Neuronal stem cell (in vitro differentiated cells): ENCODE measurements around the gene FYTTD1.
"Not testable (repeated sequence)": the region's sequence is repeated elsewhere in the genome, so short reads cannot be mapped to it uniquely, and the experiment has no call there.

Source experiments
- DNase-seq: peaks from one replicate; pipeline ENCODE4 v3.0.0-alpha.2; 2013; ENCODE audit warnings: low spot score
- H2AFZ ChIP-seq: one replicate; pipeline ENCODE4 v1.6.1; 2013; ENCODE audit warnings: mild to moderate bottlenecking, low read length, inconsistent platforms
- H2AK5ac ChIP-seq: 2 replicates; pipeline ENCODE4 v1.6.1; 2013; ENCODE audit warnings: low read depth, mild to moderate bottlenecking, inconsistent platforms, low read length, moderate library complexity, mixed read lengths
- H2BK120ac ChIP-seq: 2 replicates; pipeline ENCODE4 v1.6.1; 2013; ENCODE audit warnings: low read depth, mild to moderate bottlenecking, inconsistent platforms, low read length, moderate library complexity, mixed read lengths
- H2BK12ac ChIP-seq: one replicate; pipeline ENCODE4 v1.6.1; 2013; ENCODE audit warnings: low read length, inconsistent platforms
- H2BK15ac ChIP-seq: 2 replicates; pipeline ENCODE4 v1.6.1; 2013; ENCODE audit warnings: mild to moderate bottlenecking, low read length, inconsistent platforms, mixed read lengths
- H2BK5ac ChIP-seq: one replicate; pipeline ENCODE4 v1.6.1; 2013; ENCODE audit warnings: inconsistent platforms, mild to moderate bottlenecking, low read length, moderate library complexity
- H3K14ac ChIP-seq: one replicate; pipeline ENCODE4 v1.6.1; 2013; ENCODE audit warnings: low read length, inconsistent platforms
- H3K18ac ChIP-seq: 2 replicates; pipeline ENCODE4 v1.6.1; 2013; ENCODE audit warnings: low read length, inconsistent platforms
- H3K23ac ChIP-seq: 2 replicates; pipeline ENCODE4 v1.6.1; 2013; ENCODE audit warnings: low read depth, mild to moderate bottlenecking, mixed read lengths, low read length, inconsistent platforms; ENCODE audit not compliant: poor library complexity
- H3K27ac ChIP-seq: replicated peaks from 3 replicates; pipeline ENCODE4 v1.5.1; 2013; ENCODE audit warnings: low read length, inconsistent platforms
- H3K27me3 ChIP-seq, 3 experiments: 2 replicates each; pipeline ENCODE4 v1.6.1; 2013; ENCODE audit warnings: low read length in 3 of 3, mild to moderate bottlenecking in 2 of 3, inconsistent platforms in 1 of 3, low read depth in 1 of 3, mixed read lengths in 1 of 3, moderate library complexity in 1 of 3; ENCODE audit not compliant: control insufficient read depth in 3 of 3, insufficient read depth in 3 of 3
- H3K36me3 ChIP-seq, 2 donors: replicated peaks in 1 of 2; 2 replicates each; pipeline ENCODE4 v1.6.1; 2013; ENCODE audit warnings: low read length in 2 of 2; ENCODE audit not compliant: control insufficient read depth in 2 of 2, insufficient read depth in 2 of 2
- H3K4ac ChIP-seq: 2 replicates; pipeline ENCODE4 v1.6.1; 2013; ENCODE audit warnings: inconsistent platforms, mild to moderate bottlenecking, low read length, moderate library complexity
- H3K4me1 ChIP-seq, 2 donors: 1 replicate in 1 of 2; 2 replicates in 1 of 2; pipeline ENCODE4 v1.6.1; 2013; ENCODE audit warnings: low read length in 2 of 2, low read depth in 1 of 2; ENCODE audit not compliant: control insufficient read depth in 2 of 2, insufficient read depth in 1 of 2
- H3K4me2 ChIP-seq: one replicate; pipeline ENCODE4 v1.6.1; 2013; ENCODE audit warnings: mild to moderate bottlenecking, low read length, inconsistent platforms; ENCODE audit not compliant: insufficient read depth, poor library complexity, severe bottlenecking
- H3K4me3 ChIP-seq, 2 donors: 2 replicates each; pipeline ENCODE4 v1.5.1; 2013; ENCODE audit warnings: low read length in 2 of 2, mild to moderate bottlenecking in 2 of 2, inconsistent platforms in 1 of 2, moderate library complexity in 1 of 2
- H3K79me1 ChIP-seq: one replicate; pipeline ENCODE4 v1.6.1; 2013; ENCODE audit warnings: low read depth, mild to moderate bottlenecking, inconsistent platforms, low read length, moderate library complexity
- H3K9ac ChIP-seq: one replicate; pipeline ENCODE4 v1.6.1; 2013; ENCODE audit warnings: mild to moderate bottlenecking, low read depth, low read length, inconsistent platforms; ENCODE audit not compliant: poor library complexity
- H3K9me3 ChIP-seq, 2 donors: replicated peaks in 1 of 2; 2 replicates each; pipeline versions ENCODE3 to v1.6.1; 2013; ENCODE audit warnings: low read length in 2 of 2, mild to moderate bottlenecking in 2 of 2, inconsistent platforms in 1 of 2, low read depth in 1 of 2, mixed read lengths in 1 of 2, moderate library complexity in 1 of 2; ENCODE audit not compliant: control insufficient read depth in 2 of 2, insufficient read depth in 1 of 2
- H4K8ac ChIP-seq: one replicate; pipeline ENCODE4 v1.6.1; 2013; ENCODE audit warnings: low read depth, mild to moderate bottlenecking, inconsistent platforms, low read length, moderate library complexity
- H4K91ac ChIP-seq: one replicate; pipeline ENCODE4 v1.6.1; 2013; ENCODE audit warnings: low read length, low read depth, mild to moderate bottlenecking, inconsistent platforms; ENCODE audit not compliant: poor library complexity
- WGBS, 2 donors: extraction: QIAGEN DNeasy Blood & Tissue Kit; methylation state at CpG; one replicate each; pipeline ENCODE4 v1.1.7; 2013; ENCODE audit warnings: missing lambda C conversion rate in 2 of 2, mixed read lengths in 1 of 2; ENCODE audit not compliant: insufficient read length in 2 of 2, insufficient replicate concordance in 1 of 2; ENCODE audit errors: extremely low coverage in 2 of 2; 5-methylcytosine and 5-hydroxymethylcytosine counted together

FYTTD1 gene

DNA sequence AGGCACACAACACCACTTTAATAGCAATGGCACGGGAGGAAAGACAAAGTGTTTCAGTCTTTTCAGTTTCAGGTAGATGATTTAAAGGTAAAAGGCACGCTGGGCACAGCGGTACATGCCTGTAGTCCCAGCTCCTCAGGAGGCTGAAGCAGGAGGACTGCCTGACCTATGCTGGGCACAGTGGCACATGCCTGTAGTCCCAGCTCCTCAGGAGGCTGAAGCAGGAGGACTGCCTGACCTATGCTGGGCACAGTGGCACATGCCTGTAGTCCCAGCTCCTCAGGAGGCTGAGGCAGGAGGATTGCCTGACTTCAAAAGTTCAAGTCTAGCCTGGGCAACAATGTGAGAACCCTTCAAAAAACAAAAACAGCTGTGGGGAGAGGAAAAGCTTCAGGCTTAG, 21.8 kb upstream of the FYTTD1 start:
- not testable (repeated sequence) for H3K27ac ChIP-seq, H3K36me3 ChIP-seq, H2BK12ac ChIP-seq, H2BK15ac ChIP-seq, H3K14ac ChIP-seq, H3K4me3 ChIP-seq, H4K8ac ChIP-seq, H3K4ac ChIP-seq, H3K27me3 ChIP-seq, H3K9me3 ChIP-seq, H3K4me1 ChIP-seq, H3K9ac ChIP-seq, H4K91ac ChIP-seq, H3K23ac ChIP-seq, H2BK120ac ChIP-seq, H2BK5ac ChIP-seq, DNase-seq, H3K18ac ChIP-seq, H2AK5ac ChIP-seq, H3K4me2 ChIP-seq, H3K79me1 ChIP-seq, H2AFZ ChIP-seq
- WGBS, 2 donors: no CpG with 5 or more reads among the region's 3 CpGs

GRCh38 chr3:197728487-197728886, 21.2 kb upstream of the FYTTD1 start:
- Histone ChIP-seq H3K4ac (no peak overlapping the region), H3K36me3 (no peaks in the 10 kb centered on the region), H3K18ac (no peak overlapping the region), H3K9me3 (peaks cover 0 to 5% of the 10 kb centered on the region in 2 donors), H3K4me1 (no peaks in the 10 kb centered on the region), H2BK12ac (no peak overlapping the region), H3K23ac (no peak overlapping the region), H2BK5ac (no peak overlapping the region), H2BK15ac (no peak overlapping the region), H4K91ac (no peak overlapping the region), H2BK120ac (no peak overlapping the region), H3K14ac (no peak overlapping the region), H3K27ac (no peak overlapping the region), H4K8ac (no peak overlapping the region), H3K4me2 (no peak overlapping the region), H2AFZ (no peak overlapping the region), H3K79me1 (peaks cover 3% of the 10 kb centered on the region), H3K27me3 (no peaks in the 10 kb centered on the region), H2AK5ac (no peak overlapping the region), H3K4me3 (no peak overlapping the region), H3K9ac (no peak overlapping the region)
- no CpG with 5 or more reads among the region's 8 CpGs for WGBS, 2 donors
- no peak for DNase-seq

DNA sequence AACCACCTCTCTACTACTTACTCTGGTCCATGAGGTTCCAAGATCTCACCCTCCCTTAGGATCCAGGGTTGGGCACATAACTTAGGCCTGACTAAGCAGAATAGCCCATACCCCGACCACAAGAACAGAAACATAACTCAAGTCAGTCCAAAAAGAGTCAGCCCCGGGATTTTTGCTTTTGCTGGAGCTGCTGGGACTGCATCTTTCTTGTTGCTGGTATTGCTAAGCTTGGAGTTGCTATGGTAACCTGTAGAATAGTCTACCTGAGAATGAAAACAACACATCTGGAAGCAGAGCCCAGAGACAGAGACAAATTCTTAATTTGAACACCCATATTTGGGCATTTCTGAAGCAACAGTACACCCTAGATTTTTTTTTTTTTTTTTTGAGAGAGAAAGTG, 19.5 kb upstream of the FYTTD1 start:
- no peak overlapping the region for H3K18ac ChIP-seq
- H3K9me3 ChIP-seq: peaks cover 0 to 4% of the 10 kb centered on the region in 2 donors
- no peak overlapping the region for H4K8ac ChIP-seq
- no peak overlapping the region for H2AFZ ChIP-seq
- H2AK5ac ChIP-seq: no peak overlapping the region
- H3K23ac ChIP-seq: no peak overlapping the region
- H3K4ac ChIP-seq: no peak overlapping the region
- peaks cover 3% of the 10 kb centered on the region for H3K79me1 ChIP-seq
- no peak overlapping the region for H3K14ac ChIP-seq
- no peak overlapping the region for H2BK5ac ChIP-seq
- H3K27ac ChIP-seq: no peak overlapping the region
- no peaks in the 10 kb centered on the region for H3K4me1 ChIP-seq
- no peak overlapping the region for H2BK12ac ChIP-seq
- no peak overlapping the region for H2BK15ac ChIP-seq
- no peak overlapping the region for H3K9ac ChIP-seq
- H3K4me3 ChIP-seq: no peak overlapping the region
- no CpG with 5 or more reads among the region's 2 CpGs for WGBS, 2 donors
- no peak overlapping the region for H2BK120ac ChIP-seq
- no peaks in the 10 kb centered on the region for H3K27me3 ChIP-seq
- H4K91ac ChIP-seq: no peak overlapping the region
- H3K36me3 ChIP-seq: no peaks in the 10 kb centered on the region
- H3K4me2 ChIP-seq: no peak overlapping the region
- DNase-seq: no peak

DNA sequence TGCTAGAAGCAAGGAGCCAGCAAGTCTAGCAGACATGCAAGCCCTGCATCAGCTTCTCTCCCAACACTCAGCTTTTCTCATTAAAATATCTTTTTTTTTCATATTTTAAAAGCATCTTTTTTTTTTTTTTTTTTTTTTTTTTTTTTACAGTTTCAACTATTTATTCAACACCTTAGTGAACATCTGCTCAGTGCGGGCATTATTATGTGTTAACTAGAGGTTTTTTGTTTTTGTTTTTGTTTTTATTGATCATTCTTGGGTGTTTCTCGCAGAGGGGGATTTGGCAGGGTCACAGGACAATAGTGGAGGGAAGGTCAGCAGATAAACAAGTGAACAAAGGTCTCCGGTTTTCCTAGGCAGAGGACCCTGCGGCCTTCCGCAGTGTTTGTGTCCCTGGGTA, 18.9 kb upstream of the FYTTD1 start:
- H3K36me3 ChIP-seq, H2BK120ac ChIP-seq, H3K9me3 ChIP-seq, H2BK15ac ChIP-seq, H2AFZ ChIP-seq, H3K4me3 ChIP-seq, H3K23ac ChIP-seq, H3K14ac ChIP-seq, H4K91ac ChIP-seq, DNase-seq, H3K79me1 ChIP-seq, H2BK12ac ChIP-seq, H2AK5ac ChIP-seq, H2BK5ac ChIP-seq, H3K4ac ChIP-seq, H3K18ac ChIP-seq, H3K27ac ChIP-seq, H3K27me3 ChIP-seq, H3K4me1 ChIP-seq, H3K9ac ChIP-seq, H4K8ac ChIP-seq, H3K4me2 ChIP-seq: not testable (repeated sequence)
- WGBS, 2 donors: no CpG with 5 or more reads among the region's 5 CpGs
